NCI-H1436 treated with DMSO at 0.1 percent for 48 hours (cell line): ENCODE measurements around the gene GIMD1.
"Not testable (repeated sequence)": the region's sequence is repeated elsewhere in the genome, so short reads cannot be mapped to it uniquely, and the experiment has no call there.

Experiments
- DNase-seq: peaks from one replicate; lab custom pipeline; 2025; lab: John Stamatoyannopoulos, UW

GIMD1 gene

DNA sequence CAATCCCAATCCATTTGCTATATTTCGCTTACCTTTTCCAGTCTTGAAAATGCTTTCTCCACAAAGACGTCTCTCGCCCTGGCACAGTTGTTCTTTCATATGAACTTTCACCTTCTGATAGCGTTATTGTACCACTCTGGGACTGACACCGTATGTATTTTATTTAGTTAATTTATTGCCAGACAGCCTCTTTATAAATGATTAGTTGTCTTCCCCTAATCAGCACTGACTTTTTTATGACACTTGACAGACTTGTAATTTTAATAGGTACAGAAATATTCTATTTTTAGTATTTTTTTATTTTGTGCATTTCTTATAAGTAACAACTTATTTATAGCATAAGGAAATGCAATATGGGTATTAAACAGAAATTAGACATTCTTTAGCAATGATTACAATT, at the start of gene GIMD1:
Gene GIMD1, minus strand, starts transcription at position 101 of the 400 bp plus-strand sequence. CDS start 1,343 bp downstream, outside the sequence.
- no peak for DNase-seq

DNA sequence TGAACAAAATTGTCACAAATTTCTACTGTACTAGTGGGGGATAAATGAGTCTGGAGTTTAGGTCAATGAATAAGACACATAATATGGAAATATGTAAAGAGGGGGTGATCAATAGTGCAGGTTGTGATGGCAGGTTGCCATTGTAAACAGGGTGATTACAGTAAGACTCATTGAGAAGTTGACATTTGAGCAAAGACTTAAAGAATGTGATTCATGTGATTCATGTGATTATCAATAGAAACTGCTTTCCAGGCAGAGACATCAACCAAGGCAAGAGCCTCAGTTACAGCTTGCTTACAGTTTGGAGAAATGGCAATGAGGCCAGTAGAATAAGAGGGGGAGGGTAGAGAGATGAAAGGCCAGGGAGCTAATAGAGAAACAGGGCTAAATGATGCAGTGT, 45.8 kb upstream of the GIMD1 start:
- DNase-seq: no peak

DNA sequence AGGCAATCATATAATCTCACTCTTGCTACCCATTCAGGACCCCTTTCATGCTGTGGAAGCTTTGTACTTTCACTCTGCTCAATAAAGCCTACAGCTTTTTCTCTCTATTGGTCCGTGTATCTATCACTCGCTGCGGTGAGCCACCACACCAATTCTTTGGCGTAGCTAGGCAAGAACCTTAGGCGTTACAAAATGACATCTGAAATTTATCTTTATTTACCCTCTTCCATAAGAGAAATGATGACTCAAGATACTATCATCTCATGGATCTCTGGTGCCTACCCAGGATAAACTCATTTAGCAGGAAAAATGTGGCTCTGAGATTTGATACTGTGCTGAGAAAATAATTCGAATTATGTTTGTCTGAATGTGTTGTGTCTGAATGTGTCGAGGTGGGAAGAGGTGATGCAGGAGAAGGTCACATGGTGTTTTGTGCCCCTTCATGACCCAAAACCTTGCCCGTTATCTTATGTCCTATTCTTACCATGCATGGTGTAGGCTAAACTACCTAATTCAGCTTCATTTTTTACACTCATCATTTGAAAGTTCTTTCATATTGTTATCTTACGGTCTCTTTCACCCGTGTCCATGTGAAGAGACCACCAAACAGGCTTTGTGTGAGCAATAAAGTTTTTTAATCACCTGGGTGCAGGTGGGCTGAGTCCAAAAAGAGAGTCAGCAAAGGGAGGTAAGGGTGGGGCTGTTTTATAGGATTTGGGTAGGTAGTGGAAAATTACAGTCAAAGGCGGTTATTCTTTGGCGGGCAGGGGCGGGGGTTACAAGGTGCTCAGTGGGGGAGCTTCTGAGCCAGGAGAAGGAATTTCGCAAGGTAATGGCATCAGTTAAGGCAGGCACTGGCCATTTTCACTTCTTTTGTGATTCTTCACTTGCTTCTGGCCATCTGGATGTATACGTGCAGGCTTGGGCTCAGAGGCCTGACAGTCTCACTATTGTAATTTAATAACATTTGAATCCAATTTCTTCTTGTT, 41.6 kb upstream of the GIMD1 start:
- DNase-seq: no peak

DNA sequence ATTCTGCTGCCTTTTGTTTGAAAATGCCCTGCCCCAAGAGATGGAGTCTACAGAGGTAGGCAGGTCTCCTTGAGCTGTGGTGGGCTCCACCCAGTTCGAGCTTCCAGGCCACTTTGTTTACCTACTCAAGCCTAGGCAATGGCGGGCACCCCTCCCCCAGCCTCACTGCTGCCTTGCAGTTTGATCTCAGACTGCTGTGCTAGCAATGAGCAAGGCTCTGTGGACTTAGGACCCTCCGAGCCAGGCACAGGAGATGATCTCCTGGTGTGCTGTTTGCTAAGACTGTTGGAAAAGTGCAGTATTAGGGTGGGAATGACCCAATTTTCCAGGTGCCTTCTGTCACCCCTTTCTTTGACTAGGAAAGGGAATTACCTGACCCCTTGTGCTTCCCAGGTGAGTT, 39.4 kb upstream of the GIMD1 start:
- not testable (repeated sequence) for DNase-seq

DNA sequence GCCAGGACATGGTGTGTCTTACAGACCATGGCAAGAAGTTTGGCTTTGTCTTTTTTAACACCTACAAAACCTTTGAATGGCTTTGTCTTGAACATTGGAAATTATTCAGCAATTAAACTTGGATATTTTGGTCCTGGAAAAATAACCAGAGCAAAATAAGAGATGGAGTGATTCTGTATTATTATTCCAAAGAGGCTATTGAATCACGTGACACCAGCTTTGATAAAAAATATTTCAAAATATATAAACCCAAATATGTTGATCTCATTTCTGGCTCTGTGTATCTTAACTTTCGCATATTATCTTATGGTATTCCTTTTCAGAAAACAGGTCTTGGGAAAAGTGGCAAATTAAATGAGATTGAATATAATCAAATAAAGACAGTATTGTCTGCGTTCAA, 32.6 kb upstream of the GIMD1 start:
- DNase-seq: no peak

DNA sequence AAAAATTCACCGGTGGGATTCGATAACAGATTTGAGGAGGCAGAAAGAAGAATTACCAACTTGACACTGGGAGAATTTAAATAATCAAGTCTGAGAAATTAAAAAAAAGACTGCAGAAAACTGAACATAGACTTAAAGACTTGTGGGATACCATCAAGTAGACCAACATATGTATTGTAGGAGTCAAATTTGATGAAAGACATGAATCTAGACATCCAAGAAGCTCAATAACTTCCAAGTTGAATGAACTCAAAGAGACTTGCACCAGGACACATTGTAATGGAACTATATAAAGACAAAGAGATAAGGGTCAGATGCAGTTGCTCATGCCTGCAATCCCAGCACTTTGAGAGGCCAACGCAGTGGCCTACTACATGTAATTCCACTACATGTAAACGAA, 30.3 kb upstream of the GIMD1 start:
- not testable (repeated sequence) for DNase-seq

DNA sequence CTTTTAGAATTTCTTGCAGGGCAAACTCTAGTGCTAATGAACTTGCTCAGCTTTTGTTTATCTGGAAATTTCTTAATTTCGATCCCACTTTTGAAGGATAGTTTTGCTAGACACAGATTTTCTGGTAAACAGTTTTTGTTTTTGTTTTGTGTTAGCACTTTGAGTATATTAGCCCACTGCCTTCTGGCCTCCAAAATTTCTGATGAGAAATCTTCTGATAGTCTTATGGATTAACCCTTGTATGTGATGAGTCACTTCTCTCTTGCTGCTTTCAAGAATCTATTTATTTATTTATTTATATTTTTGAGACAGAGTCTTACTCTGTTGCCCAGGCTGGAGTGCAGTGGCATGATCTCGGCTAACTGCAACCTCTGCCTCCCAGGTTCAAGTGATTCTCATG, 27.0 kb upstream of the GIMD1 start:
- DNase-seq: no peak

DNA sequence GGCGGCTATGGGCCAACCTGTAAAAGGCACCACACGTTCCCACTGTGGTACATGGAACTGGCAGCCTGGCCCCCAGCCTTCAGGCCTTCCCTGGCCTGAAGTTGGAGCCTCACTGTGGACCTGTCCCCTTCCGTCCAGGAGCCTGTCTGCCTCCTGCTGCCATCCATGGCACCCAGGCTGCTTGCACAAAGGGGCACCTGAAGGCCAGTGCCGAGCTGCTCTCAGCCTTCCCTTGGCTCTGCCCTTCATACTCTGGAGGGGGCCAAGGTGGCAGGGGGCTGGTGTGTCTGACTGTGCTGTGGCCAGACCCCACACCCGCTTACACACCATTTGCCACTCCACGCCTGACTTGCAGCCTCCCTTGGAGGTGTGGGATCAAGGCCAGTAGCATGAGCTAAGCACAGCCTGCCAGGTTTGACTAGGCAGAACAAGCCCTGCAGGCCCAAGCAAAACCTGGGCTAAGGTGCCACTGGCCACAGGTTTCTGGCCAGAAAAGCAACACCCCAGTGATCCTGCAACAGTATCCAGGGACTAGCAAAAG, 17.3 kb upstream of the GIMD1 start:
- no peak for DNase-seq

DNA sequence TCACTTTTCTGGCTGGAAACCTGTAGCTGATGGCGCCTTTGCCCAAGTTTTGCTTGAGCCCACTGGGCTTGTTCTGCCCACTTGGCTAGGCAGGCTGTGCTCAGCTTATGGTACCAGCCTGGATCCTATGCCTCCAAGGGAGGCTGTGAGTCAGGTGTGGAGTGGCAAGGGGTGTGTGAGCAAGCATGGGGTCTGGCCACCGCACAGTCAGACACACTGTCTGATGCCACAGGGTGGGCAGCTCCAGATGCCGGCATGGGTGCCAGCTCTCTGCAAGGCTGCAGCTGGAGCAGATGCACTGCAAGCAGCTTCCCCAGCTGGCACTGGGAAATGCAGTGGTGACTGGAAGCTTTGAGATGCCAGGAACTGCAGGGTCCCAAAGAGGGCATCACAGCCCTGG, 16.3 kb upstream of the GIMD1 start:
- no peak for DNase-seq

DNA sequence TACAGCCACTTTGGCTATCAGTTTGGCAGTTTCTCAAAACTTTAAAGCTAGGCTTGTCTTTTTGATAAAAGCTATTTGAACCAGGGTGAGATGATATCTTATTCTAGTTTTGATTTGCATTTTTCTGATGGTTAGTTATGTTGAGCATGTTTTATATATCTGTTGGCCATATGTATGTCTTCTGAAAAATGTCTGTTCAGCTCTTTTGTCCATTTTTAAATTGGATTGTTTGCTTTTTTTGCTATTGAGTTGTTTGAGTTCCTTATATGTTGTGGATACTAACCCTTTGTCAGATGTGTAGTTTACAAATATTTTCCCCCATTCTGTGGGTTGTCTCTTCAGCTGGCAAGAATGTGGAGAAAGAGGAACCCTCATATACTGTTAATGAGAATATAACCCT, 11.6 kb upstream of the GIMD1 start:
- DNase-seq: no peak

DNA sequence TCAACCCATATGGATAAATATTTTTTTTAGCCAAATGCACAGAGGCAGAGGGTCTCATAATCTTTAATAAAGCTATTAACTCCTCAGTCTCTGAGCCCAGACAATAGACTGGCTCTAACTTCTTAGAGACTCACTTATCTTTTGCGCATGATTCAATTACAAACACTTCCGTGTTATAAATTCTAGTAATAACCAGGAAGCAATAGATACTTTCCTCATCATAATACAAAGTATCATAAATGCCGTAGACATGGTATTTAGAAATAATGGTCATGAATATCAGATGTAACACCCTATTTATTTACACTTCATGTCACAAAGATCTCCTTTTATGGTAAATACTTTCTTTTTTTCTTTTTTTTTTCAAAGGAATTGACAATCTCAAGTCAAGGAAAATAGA, 4.4 kb upstream of the GIMD1 start:
- DNase-seq: no peak

DNA sequence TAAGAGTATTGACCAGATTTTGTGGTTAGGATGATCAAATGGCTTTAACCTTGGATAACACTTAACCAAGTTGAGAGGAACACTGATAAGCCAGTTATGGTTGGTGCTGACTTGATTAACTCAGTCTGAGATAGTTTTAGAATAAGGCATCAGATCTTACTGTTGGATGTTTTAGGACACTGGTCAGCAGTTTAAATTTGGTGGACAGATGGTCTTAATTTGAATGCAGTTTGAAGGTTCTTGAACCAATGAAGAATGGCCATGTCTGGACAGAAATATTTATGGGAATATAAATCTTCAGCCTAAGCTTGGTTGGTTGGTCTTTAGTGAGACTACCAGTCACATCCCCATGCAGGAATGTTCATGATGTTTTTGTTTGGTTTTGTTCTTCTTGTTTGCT, 2.6 kb upstream of the GIMD1 start:
- no peak for DNase-seq

DNA sequence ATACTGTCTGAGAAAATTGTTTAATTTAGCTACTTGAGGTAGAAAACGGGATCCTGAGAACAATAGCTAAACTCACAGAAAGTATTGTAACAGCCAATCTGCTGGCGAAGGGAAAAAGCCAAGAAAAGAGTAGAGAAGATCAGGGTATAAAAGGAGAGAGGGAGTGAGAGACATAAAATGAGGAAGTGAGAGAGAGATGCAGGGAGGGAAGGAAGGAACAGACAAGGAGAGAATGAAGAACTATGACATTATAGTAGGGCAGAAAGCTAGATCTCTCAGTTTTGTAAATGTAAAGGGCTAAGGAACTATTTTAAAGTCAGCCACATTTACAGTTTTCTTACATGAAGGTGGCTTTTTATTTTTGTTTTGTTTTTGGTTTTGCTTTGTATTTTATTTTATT, 1.6 kb upstream of the GIMD1 start:
- no peak for DNase-seq

DNA sequence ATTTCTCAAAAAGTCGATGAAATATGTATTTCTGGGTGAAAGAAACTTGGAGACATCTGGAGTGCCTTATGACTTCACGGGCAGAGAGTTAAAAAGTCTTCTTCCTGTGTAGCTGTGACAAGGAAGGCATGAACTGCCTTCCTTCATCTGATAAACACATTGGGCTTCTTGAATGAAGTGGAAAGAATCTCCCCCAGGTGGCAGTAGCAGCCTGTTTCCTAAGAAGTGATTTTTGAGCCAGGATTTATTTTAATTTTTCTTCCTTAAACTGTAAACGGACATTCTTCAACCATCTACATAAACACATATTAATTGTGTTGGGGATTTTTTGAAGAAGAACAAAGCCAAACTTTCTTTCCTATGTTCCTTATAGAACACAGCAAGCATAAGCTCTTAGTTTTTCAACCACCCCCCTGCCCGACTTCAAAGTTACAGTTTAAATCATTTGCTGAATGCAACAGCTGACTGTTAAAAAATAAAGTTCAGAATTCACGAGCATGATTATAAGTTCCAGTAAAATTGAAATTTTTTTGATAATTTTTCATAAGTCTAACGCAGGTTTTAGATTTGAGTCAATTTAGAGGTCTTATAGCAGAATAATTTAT, 980 bp upstream of the GIMD1 start:
- DNase-seq: peak; percentile 10

DNA sequence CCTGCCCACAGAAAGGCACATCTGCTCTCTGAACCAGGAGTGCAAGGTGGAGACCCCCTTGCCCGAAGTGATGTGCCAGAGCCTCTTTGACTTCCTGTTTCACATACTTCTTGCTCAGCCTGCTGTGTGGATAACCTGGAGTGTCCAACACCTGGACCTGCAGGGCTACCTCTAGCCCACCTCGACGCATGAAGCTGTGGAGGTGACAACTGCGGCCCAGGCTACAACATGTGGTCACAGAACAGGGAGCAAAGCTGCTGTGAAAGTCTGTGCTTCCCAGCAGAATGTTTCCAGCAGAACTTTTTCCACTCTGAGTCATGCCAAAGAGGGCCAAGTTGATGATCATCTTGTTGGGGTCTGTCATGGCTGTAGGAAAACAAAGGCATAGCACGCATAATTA, 1.5 kb downstream of the GIMD1 start:
- no peak for DNase-seq

DNA sequence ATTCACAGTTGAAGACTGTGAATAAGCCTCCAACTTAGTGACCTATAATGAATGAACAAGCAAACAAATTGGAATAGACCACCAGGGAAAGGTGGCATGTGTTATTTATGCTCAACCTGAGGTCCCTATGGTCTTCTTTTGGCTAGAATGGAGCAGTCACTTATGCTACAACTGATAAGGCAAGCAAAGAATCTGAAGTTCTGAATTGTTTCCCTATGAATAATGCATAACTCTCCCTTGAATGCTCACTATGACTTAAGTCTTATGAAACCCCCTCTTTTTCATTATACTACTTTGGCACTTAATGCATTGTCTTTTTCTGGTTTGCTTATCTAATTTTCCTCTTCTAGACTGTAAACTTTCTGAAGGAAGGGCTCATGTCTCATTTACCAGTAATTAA, 2.6 kb downstream of the GIMD1 start:
- DNase-seq: no peak

DNA sequence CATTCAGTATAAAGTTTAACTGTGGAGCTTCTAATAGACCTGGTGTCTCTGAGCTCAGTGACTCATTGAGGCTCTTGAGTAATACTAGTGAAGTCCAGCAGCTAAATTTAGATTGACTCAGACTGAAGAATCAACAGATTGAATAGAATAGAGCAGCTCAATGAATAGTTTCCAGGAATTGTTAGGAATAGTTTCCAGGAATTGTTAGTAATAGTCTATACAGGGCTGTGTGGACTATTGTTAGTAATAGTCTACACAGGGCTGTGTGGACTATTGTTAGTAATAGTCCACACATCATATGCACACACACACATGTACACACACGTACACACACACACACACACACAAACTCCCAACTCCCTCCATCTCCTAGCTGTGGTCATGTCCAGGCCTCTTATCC, 3.0 kb downstream of the GIMD1 start:
- DNase-seq: no peak

DNA sequence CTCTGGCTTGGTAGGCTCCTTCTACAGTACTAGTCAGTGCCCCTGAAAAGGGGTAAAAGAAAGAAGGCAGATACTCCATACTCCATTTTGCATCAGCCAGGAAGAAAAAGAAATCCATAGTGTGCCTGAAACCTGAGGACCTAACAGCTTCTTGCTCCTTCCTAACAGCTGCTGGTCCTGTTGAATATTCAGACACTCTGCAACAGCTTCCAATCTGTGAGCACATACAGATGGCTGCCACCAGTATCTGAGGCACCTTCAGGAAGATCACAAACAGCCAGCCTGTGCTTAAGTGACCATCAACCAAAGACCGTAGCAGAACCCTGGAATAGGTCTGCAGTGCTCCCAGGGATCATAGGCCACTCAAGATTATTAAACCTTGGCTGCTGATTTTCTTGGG, 4.3 kb downstream of the GIMD1 start:
- no peak for DNase-seq

DNA sequence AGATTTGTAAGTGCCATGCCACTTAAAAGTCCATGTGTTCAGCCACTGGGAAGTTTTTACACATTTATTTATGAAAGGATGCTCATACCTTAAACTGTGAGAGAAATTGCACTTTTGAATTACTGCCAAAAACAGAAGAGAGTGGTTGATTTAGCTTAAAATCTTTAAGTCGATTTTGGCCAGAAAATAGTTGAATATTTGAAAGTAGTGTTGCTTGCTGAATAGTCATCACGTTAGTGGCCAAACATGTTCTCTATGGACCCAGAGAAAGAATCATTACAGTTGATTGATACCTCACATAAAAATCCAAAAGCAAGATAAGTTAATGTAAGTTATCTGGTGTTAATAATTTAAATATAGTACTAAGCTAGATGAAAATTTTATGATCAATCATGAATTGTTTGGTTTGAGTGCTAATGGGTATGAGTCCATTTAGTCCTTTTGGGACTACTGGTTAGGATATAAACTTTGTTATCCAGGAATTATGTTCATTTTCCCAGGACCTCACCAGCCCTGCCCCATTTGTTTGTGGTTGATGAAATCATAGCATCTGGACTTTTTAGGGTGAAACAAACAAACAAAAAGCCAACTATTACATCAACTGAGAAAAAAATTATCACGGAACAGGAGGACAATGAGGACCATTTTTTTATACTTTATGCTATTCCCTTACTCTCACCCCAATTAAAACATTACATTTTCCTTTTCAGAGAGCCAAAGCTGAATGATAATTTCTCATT, 6.3 kb downstream of the GIMD1 start:
- DNase-seq: no peak

DNA sequence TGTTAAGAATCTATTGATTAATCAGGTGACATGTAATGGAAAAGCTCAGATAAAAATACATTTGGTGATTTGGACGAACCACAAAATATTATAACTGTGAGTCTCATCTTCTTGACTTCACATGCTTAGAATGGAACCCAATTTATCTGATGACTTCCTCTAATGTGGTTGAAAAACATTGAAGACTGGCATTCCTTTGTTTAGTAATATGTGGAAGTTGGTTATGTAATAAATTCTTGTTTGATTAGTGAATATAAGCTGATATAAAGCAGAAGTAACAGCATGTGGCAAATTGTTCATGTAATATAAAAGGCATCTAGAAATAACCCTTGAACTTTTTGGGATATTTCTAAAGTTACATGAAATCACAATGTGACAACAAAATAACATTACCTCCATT, 9.7 kb downstream of the GIMD1 start:
- DNase-seq: no peak

DNA sequence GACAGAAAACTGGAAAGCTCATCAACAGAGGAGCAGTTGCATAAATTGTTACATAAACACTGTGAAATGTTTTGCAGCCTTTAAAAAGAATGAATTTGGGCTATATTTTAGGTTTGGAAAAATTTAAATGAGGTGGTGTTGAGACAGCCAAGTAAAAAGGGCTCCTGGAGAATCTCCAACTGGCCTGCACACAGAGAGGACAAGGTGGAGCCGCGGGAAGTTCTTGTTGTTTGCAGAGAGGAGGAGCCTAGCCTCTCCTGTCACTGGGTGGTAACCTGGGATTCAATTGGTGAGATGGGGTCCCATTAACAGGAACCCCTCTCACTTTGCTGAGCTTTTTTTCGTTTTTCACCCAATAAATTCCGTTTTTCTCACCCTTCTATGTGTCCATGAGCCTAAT, 13.4 kb downstream of the GIMD1 start:
- DNase-seq: no peak

DNA sequence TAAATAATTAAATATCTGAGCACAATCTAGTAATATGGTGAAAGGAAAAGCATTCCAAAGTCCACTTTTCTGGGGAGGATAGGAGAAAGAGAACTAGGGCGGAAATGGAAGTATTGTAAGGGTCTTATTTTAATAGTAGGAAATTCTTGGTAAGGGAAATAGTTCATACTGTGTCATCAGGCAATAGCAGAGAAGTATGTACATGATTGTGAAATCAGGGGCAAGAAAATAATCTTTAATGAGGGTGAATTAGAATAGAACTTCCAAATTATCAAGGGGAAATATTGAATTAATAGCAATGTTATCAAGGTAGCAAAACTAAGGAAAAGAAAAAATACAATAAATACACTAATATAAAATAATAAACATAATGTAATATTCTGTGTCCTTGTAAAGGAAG, 14.8 kb downstream of the GIMD1 start:
- DNase-seq: no peak

DNA sequence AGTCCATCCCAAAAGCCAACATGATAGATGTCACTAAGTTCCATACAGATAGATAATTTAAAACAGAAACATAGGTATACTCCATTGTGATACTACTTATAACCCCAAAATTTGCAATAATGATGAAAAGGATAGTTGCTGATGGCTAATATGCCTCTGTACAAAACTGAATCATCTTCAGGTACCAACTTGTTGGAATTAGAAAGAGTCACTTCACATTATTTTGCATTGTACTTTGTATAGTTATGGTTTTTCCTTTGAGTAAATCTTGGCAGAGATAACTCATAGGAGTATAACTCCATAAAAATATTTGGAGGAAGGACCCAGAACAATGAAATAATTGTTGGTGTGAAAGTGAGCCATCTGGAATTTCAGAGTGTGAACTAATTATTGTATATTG, 17.6 kb downstream of the GIMD1 start:
- DNase-seq: no peak
